ENCODE data around the gene PPP1CA.
"Not testable (repeated sequence)": the region's sequence is repeated elsewhere in the genome, so short reads cannot be mapped to it uniquely, and the experiment has no call there.

The PPP1CA gene

GRCh38 chr11:67416416-67417335 is 15.0 kb upstream of the PPP1CA start:
- DNase-seq, result peak; percentile 86

GRCh38 chr11:67415501-67416304 is 14.0 kb upstream of the PPP1CA start, which contains the start of gene CARNS1:
Gene CARNS1, plus strand, starts transcription at chr11:67415678. Its CDS starts 522 bp downstream, at chr11:67416200.
- no peak for DNase-seq

GRCh38 chr11:67413266-67413849 is 11.7 kb upstream of the PPP1CA start:
- DNase-seq, result no peak

- DNase-seq, result no peak
Measured at GRCh38 chr11:67412495-67413179, 11.0 kb upstream of the PPP1CA start.

- no peak for DNase-seq
Measured at GRCh38 chr11:67411785-67412152, 10.1 kb upstream of the PPP1CA start.

GRCh38 chr11:67410984-67411784 is 9.5 kb upstream of the PPP1CA start:
- DNase-seq, result no peak

GRCh38 chr11:67410369-67410831 is 8.7 kb upstream of the PPP1CA start:
- no peak for DNase-seq

GRCh38 chr11:67409781-67410368 is 8.2 kb upstream of the PPP1CA start:
- peak; percentile 45 for DNase-seq

- DNase-seq, result peak; percentile 76
Measured at GRCh38 chr11:67409261-67409666, 7.6 kb upstream of the PPP1CA start.

GRCh38 chr11:67408437-67409200 is 7.0 kb upstream of the PPP1CA start:
- no peak for DNase-seq

- no peak for DNase-seq
Measured at GRCh38 chr11:67407688-67408163, 6.1 kb upstream of the PPP1CA start.

GRCh38 chr11:67406969-67407687 is 5.5 kb upstream of the PPP1CA start:
- no peak for DNase-seq

- no peak for DNase-seq
Measured at GRCh38 chr11:67406420-67406968, 4.8 kb upstream of the PPP1CA start.

GRCh38 chr11:67405688-67406339 is 4.2 kb upstream of the PPP1CA start:
- DNase-seq, result no peak

GRCh38 chr11:67405196-67405567 is 3.5 kb upstream of the PPP1CA start:
- DNase-seq, result no peak

GRCh38 chr11:67404515-67405195 is 3.0 kb upstream of the PPP1CA start:
- DNase-seq, result peak; percentile 42

- not testable (repeated sequence) for DNase-seq
Measured at GRCh38 chr11:67403085-67403484, 1.4 kb upstream of the PPP1CA start.

- not testable (repeated sequence) for DNase-seq
Measured at GRCh38 chr11:67402192-67402839, 658 bp upstream of the PPP1CA start.
